ENCODE results near the gene CALHM1.

GRCh38 chr10:103445366-103445765 lies 13.3 kb downstream of the CALHM1 start:
- no peak for TF ChIP-seq ASH2L (IDR thresholded peaks at IDR 0.05; ENCODE audit: low read length)
- no peak for TF ChIP-seq CHD2 (IDR thresholded peaks at IDR 0.05; ENCODE audit: low read length)
- TF ChIP-seq MAFK (IDR thresholded peaks at IDR 0.05; ENCODE audit: low read depth, low read length): no peak
- no peak for TF ChIP-seq CTCF (IDR thresholded peaks at IDR 0.05; ENCODE audit: control extremely low read depth in 1 of 3, insufficient read depth in 1 of 3, low read depth in 1 of 3, low read length in 3 of 3)

All from H1 (cell line).